GM21717 (cell line): ENCODE data around the gene ATG7.
"Not testable (repeated sequence)": the region's sequence is repeated elsewhere in the genome, so short reads cannot be mapped to it uniquely, and the experiment has no call there.

Experiments used
- ATAC-seq: cut with Tn5 transposase; IDR thresholded peaks from one replicate; pipeline ENCODE4 v1.9.1; 2021; ENCODE audit warnings: mild to moderate bottlenecking, moderate library complexity; ENCODE audit not compliant: unreplicated experiment

ATG7 gene

DNA sequence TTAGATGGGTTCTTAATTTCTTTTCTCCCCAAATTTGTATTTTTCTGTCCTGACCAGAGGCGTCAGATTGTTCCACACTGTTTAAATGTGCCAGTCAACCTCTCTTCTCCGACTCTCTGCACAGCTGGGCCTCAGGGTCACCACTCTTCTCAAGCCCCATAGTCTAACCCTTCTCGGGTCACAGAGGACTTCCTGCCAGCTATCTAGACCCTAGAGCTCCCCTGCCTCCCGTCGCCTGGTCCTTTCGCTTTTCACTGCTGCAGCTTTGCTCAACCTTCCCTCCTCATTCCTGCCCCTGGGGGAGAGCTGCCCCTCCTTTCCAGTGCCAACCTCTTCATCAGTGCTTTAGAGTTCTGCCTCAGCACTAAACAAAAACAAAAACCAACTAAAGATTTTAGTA lies 151.7 kb downstream of the ATG7 start:
- ATAC-seq, result no peak

DNA sequence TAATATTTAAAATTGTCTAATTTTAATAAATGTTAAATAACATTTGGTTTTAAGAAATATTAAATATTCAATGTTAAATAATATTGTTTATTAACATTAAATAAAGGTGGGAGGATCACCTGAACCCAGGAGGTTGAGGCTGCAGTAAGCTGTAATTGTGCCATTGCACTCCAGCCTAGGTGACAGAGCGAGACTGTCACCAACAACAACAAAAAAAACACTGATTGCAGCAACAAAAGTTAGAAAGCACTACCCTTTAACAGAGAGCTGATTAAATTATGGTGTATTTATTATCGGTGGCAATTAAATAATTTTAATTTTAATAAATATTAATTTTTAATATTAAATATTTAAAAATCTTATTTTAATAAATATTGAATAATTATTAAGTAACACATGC lies 152.1 kb downstream of the ATG7 start:
- ATAC-seq, result no peak

DNA sequence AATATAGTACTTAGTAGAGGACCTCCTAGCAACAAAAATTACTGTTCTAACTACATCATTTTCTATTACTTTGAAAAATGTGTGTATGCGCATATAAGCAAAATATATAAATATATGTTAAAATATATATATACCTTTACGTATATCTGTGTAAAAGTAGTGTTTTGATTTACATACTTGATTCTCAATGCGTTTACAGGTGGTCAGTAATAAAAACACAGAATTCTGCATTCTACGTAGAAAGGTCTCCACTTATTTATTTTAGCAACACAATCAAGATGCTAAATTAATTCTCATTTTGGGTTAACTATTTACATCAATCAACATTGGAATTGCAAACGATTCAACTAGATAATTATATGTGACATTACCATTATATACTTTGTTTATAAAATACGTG lies 158.0 kb downstream of the ATG7 start:
- no peak for ATAC-seq

- ATAC-seq, result no peak
Observed at GRCh38 chr3:11430624-11431023, 158.4 kb downstream of the ATG7 start.

GRCh38 chr3:11431319-11431718 lies 159.1 kb downstream of the ATG7 start:
- ATAC-seq, result no peak

DNA sequence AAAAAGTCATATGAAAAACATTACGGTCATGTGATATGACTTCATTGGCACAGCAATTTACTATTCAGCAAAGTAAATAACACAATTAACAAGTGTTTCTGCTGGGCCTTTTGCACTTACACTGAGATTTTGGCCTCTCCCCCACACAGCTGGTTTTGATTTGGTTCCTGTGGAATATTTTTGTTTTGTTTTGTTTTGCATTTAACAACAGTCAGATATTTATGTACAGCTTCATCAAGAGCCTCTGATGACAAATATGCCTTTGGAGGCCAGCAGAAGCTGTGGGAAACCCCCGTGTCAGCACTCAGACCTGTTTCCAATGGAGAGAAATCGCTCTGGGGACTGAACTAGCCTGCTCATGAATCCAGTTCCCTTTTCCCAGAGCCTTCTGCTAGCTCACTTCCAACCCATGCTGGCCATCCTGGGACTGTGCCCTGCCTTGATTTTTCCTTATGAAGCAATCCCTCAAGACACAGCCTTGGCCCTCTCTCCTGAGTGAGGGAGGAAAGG lies 161.9 kb downstream of the ATG7 start:
- ATAC-seq, result no peak

GRCh38 chr3:11434563-11435096 lies 162.4 kb downstream of the ATG7 start:
- ATAC-seq, result no peak

- no peak for ATAC-seq
Observed at GRCh38 chr3:11435440-11436165, 163.4 kb downstream of the ATG7 start.

- ATAC-seq, result no peak
Observed at GRCh38 chr3:11436775-11437174, 164.6 kb downstream of the ATG7 start.

GRCh38 chr3:11437506-11437905 lies 165.3 kb downstream of the ATG7 start:
- ATAC-seq, result no peak

DNA sequence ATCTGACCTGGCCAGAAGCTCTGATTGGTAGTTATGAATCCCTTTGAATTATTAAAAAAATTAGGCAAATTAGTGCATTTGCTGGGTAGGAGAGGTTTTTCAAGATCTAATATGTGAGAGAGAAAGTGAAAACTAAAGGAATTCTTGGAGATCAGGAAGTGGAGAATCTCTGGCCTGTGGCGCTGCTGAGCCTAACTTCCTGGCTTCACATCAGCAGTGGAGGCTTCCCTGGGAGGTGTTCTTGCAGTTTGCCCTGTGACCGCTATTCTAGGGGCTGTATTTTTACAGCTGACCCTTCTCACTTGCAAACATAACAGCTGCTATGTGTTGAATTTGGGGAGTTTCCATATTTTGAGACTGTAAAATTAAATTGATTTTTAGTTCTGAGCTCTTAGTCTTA lies 166.4 kb downstream of the ATG7 start:
- no peak for ATAC-seq

- ATAC-seq, result not testable (repeated sequence)
Observed at GRCh38 chr3:11441346-11441745, 169.1 kb downstream of the ATG7 start.

DNA sequence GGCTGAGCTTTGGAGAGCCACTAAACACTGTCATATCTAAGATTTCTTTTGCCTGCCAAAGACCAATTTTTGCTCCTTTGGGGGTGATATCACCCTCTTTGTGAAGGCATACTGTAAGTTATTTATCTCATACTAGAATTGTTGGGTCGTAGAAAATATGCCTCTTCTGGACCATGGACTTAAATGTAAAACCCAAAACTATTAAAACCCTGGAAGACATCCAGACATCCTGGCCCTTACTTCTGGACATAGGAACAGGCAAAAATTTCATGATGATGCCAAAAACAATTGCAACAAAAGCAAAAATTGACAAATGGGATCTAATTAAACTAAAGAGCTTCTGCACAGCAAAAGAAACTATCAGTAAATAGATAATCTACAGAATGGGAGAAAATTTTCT lies 172.2 kb downstream of the ATG7 start:
- no peak for ATAC-seq

DNA sequence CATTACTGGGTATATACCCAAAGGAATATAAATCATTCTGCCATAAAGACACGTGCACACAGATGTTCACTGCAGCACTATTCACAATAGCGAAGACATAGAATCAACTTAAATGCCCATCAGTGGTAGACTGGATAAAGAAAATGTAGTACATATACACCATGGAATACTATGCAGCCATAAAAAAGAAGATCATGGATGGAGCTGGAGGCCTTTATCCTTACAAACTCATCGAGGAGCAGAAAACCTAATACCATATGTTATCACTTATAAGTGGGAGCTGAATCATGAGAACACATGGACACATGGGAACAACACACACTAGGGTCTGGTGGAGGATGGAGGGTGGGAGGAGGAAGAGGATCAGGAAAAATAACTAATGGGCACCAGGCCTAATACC lies 173.0 kb downstream of the ATG7 start:
- ATAC-seq, result not testable (repeated sequence)

- ATAC-seq, result no peak
Observed at GRCh38 chr3:11445883-11446282, 173.7 kb downstream of the ATG7 start.

DNA sequence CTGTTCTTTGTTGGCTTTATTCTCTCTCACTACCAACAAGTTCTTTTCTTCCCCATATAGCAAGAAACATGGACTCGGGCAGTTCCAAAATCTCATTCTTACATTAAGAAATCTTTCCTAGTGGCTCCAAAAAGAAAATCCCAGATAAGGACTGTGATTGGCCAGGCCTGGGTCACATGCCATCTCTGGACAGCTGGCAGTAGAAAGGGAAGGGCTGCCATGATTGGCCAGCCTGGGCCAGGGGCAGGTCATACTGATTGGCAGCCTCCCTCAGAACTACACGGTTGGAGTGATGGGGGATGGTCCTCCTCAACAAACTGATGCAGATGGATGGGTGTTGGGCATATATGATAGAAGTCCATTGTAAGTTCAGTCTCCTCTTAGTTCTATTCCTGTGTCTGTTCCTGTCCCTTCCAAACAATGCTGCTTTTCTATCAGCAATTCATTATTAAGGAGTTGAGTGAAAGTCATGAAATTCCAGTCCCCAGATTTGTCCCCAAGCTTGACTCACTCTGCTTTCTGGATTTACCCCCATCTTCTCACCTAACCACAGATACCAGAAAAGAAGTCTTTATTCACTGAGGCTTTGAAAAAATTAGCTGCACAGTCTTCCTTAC lies 175.5 kb downstream of the ATG7 start:
- ATAC-seq, result no peak

DNA sequence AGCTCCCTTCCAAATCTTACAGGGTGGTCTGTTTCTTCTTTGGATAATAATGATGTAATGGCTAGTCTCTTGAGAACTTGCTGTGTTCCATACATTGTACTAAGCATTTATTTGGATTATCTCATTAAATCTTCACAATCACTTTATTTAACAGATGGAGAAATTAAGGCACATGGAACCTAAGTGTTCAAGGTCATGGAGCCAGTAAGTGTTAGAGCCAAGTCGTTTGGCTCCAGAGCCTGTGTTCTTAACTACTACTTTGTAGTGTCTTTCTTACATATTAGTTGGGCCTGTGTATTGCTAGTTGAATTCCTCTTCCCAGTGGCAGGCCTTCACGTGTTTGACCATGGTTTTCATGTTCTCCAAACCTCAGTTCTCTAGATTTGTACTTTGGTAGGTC lies 177.8 kb downstream of the ATG7 start:
- ATAC-seq, result no peak

DNA sequence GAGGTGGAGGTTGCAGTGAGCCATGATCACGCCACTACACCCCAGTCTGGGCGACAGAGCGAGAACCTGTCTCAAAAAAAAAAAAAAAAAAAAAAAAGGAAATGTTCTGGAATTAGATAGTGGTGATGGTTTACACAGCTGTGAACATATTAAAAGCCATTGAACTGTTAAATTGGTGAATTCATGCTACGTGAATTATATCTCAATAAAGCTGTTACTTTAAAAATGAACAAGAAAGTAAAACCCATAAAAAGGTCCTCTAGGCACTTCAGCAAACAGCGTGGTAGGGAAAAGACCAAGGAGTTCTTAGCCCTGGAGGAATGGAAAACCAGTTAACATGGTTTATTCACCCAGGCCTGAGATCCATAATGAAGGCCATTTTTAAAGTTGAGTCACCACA lies 180.1 kb downstream of the ATG7 start:
- ATAC-seq, result no peak

- no peak for ATAC-seq
Observed at GRCh38 chr3:11452885-11453847, 181.0 kb downstream of the ATG7 start.

GRCh38 chr3:11455956-11456355 lies 183.8 kb downstream of the ATG7 start:
- no peak for ATAC-seq

DNA sequence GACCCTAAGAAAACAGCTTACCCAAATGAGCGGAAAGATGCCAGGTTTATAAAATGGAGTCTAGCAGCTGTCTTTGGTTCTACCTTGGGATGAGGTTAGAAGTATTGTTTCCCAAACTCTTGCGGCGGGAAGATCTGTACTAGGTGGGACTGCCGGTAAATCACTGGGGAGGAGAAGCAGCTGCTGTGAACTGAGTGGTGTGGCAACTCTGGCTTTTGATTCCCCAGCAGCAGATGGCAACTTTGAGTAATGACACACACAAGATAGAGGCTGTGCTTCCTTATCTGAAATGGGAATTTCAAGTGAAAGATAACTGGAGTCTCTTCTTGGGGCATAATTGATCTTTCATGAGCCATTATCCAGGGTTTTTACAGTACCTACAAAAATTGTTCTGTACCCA lies 184.9 kb downstream of the ATG7 start:
- ATAC-seq, result no peak
